Endothelial cell of hepatic sinusoid (primary cell): ENCODE data around the gene SLC35F3.

Source experiments
- in situ Hi-C: cut with HindIII; loops from 2 replicates; pipeline ENCODE4 v1.10.0; 2017; ENCODE audit warnings: low sequenced_read_pairs

Gene SLC35F3

DNA sequence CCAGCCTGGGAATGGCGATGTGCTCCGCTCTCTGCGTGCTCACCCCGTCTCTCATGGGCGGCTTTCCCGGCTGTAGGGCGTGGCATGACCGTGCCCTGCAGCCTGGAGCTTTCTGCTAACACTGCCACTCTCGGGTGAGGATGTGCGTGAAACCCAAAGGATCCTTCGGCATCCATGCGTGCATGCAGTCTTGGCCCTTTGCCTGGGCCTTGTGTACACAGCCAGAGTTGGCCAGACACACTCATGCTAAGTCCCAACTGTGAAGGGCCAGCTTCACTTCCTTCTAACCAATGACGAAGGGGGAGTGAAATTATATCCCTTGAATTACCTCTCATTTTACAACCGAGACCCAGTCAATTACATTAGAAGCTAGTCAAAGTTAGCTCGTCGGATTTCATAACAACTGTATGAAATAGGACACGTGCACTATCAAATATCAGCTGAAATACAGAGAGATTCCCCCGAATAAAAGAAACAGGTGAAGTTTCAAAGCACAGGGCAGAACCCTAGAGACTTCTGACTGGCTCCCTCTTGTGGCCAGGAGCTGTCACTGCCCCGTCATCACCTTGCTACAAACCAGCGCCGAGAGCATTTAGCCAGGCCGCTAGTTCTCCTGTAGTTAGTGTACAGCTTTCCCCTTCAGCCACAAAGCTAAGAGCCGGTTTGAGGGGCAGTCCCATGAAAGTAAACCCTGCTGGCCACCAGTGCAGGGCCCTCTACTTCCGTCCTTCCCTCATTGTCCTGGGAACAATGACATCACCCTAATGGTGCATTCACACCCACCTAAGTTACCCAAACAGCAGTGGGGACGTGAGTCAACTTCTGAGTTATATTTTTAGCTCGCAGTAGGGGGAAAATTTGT is 405.4 kb downstream of the SLC35F3 start:
- in situ Hi-C loops: no loop called here

DNA sequence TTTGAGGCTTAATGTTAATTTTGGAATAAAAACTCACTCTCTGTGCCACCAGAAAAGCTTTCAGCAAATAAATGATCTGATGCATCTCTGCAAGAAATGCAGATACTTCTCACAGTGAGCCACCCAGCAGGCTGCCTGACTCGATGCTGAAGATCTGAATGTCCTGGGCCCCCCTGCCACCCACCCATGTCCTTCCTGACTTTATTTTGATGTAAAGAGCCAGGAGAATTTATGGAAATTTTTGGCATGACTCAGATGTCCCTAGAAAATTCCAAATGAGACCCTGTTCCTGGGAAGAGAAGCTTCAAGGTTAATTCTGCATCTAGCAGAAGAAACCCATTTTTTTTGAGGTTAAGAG is 406.0 kb downstream of the SLC35F3 start:
- in situ Hi-C loops: no loop called here

DNA sequence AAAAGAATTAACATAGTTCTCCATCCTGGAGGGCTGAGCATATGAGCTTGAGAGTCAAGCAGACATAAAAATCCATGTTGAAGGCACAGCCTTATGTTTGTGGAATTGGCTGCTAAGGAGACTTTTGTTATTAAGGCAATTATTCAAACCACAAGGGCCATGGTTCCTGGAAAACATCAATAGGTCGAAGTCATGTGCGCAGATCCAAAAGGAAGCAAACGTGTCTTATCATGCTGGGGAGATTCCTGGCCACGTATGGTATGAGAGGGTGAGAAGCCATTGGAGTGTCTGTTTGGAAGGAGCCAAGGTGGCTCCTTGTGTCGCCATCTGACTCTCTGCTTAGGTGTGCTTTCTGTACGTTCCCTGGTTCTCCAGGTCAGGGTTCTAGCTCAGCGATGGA is 406.9 kb downstream of the SLC35F3 start:
- in situ Hi-C loops: no loop called here

GRCh38 chr1:234313171-234313570 is 408.7 kb downstream of the SLC35F3 start:
- in situ Hi-C loops: no loop called here

- in situ Hi-C loops: no loop called here
These were observed 410.6 kb downstream of the SLC35F3 start for GRCh38 chr1:234315091-234315541.

DNA sequence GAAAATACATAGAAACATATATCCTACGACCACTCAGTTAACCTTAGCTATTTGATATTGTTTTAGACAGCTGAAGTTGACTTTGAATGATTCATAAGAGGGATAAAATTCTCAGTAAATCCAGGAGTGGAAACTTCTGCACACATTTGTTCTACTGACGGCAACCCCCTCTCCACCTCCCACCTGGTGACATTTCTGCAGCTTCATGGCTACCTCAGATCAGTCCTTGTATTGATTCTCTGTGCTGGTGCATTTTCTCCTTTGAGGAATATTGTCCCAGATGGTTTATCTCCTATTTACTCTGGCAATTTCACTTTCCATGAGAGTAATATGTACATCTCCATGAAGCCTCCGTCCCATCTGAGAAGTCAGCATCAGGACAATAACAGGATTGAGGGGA is 411.1 kb downstream of the SLC35F3 start:
- in situ Hi-C loops: no loop called here

- in situ Hi-C loops: no loop called here
These were observed 412.0 kb downstream of the SLC35F3 start for GRCh38 chr1:234316486-234316885.

GRCh38 chr1:234316937-234317336 is 412.5 kb downstream of the SLC35F3 start:
- in situ Hi-C loops: no loop called here

DNA sequence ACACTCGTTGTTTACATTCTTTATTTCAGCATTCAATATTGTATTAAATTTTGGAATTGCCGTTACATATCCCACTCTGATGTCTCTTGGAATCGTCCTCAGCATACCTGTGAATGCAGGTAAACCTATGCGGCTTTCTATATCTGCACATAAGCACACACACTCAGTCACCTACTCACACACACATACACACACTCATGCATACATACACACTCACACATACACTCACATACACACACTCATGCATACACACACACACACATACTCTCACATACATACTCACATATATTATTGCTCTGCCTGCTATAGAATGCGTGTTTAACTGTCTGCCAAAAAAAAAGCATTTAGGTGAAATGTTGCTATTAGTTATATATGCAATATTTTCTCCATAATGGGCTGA is 415.6 kb downstream of the SLC35F3 start:
- in situ Hi-C loops: no loop called here

DNA sequence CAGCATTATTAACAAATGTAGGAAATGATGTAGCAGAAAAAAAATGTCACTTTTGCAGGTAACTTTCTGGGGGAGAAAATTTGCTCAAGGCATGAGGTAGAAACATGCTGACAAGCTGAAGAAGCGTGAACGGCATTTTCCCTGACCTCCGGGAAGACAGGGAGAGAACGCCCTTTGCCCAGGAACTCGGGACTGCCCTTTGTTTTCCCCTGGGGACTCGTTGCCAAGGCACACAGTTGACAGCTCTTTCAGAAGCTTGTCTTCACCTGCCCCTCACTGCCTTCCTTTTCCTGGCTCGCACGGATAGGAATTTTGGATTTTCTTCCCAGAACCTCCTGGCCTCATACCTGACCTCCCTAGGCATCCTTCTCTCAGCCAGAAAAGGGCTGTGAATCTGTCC is 416.1 kb downstream of the SLC35F3 start:
- in situ Hi-C loops: no loop called here

GRCh38 chr1:234321231-234321630 is 416.8 kb downstream of the SLC35F3 start:
- in situ Hi-C loops: no loop called here

GRCh38 chr1:234322097-234322496 is 417.6 kb downstream of the SLC35F3 start:
- in situ Hi-C loops: no loop called here

DNA sequence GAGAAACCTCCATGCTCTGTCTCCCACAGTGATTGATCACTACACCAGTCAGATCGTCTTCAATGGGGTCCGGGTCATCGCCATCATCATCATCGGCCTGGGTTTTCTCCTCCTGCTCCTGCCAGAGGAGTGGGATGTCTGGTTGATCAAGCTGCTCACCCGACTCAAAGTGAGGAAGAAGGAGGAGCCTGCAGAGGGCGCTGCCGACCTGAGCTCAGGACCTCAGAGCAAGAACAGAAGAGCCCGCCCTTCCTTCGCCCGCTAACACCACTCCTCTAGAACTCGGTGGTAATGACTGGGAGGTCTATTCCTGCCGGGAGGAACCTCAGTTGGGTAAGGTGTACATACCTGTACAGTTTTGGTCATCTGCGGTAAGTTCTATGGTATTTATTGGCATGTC is 418.5 kb downstream of the SLC35F3 start:
- in situ Hi-C loops: no loop called here

DNA sequence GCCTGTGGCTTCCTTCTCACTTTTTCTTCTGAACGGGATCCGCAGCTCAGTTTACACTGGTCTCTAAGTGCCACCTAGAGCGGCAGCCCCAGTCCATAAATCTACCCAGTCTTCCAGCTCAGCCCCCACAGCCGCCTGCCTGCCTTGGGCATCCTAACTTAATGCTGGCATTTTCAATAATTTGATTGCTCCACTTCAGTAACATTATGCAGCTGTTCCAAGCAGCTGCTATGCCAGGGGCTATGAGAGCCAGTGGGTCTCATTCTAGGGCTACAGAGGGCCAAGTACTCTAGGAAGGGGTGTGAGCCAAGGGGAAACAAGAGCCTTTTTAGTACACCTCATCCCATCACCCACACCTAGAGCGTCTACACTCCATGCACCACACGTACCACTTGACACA is 420.3 kb downstream of the SLC35F3 start:
- in situ Hi-C loops: no loop called here

- in situ Hi-C loops: no loop called here
These were observed 421.5 kb downstream of the SLC35F3 start for GRCh38 chr1:234325878-234326496.

GRCh38 chr1:234326497-234327366 is 422.3 kb downstream of the SLC35F3 start:
- in situ Hi-C loops: no loop called here

GRCh38 chr1:234327577-234328164 is 423.2 kb downstream of the SLC35F3 start:
- in situ Hi-C loops: no loop called here

GRCh38 chr1:234330843-234331215 is 426.4 kb downstream of the SLC35F3 start:
- in situ Hi-C loops: no loop called here

GRCh38 chr1:234331507-234331906 is 427.0 kb downstream of the SLC35F3 start:
- in situ Hi-C loops: no loop called here

- in situ Hi-C loops: no loop called here
These were observed 431.9 kb downstream of the SLC35F3 start for GRCh38 chr1:234336359-234336758.

DNA sequence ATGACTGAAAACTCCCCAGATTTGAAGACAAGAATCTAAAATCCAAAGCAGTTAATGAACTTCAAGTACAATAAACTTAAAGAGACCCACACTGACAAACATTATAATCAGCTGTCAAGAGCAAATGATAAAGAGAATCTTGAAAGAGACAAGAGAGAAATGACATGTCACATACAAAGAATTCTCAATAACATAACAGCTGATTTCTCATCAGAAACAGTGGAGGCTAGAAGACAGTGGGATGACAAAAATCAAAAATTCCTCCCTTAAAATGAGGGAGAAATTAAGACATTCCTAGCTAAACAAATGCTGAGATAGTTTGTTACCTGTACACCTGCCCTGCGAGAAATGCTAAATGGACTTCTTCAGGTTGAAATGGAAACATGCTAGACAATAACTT is 432.8 kb downstream of the SLC35F3 start:
- in situ Hi-C loops: no loop called here
